A549 (cell line): ENCODE results near the gene FRY. TPM values are rescaled to one million over a fixed set of nuclear protein-coding genes. Genes with fewer than 3 reads are reported as not detected.

ENCODE experiments used
- ATAC-seq, 2 experiments: fragments of 200-7000 bp in 1 of 2; fragments of >200 bp in 1 of 2; cut with Nextera tagmentation in 1 of 2; cut with Tn5 transposase in 1 of 2; 3 replicates each; pipeline versions ENCODE4 v1.8.0 to v1.9.1; 2018 to 2020; ENCODE audit warnings: mild to moderate bottlenecking in 1 of 2, moderate library complexity in 1 of 2
- CTCF ChIA-PET: fragments of 300-600 bp; sonication (Branson Sonifier 250); formaldehyde crosslinking; extraction: SDS; loops from one replicate; lab custom pipeline; 2021; ENCODE audit warnings: antibody characterized with exemption, inconsistent platforms; lab: Yijun Ruan, JAX
- POLR2A ChIA-PET: fragments of 350-600 bp; formaldehyde crosslinking; extraction: SDS; loops from one replicate; lab custom pipeline; 2021; ENCODE audit warnings: antibody characterized with exemption, inconsistent platforms; lab: Yijun Ruan, JAX
- DNase-seq, 2 experiments: peaks; one replicate each; pipeline versions ENCODE4 v3.0.0 to v3.0.0-alpha.2; 2011 to 2016; ENCODE audit warnings: low read depth in 1 of 2, low spot score in 1 of 2
- FAIRE-seq: peaks from 2 replicates; lab custom pipeline; 2011; peaks lifted over from hg19 to GRCh38; lab: Jason Lieb, UNC
- H3K27ac ChIP-seq, 2 experiments: fragments of >200 bp; sonication (Bioruptor Twin); formaldehyde crosslinking; 3 replicates each; pipeline ENCODE4 v1.5.1; 2016 to 2017
- H3K4me1 ChIP-seq: fragments of >200 bp; sonication (Bioruptor Twin); formaldehyde crosslinking; 3 replicates; pipeline ENCODE4 v1.6.1; 2016
- H3K4me2 ChIP-seq: fragments of >200 bp; sonication (Bioruptor Twin); formaldehyde crosslinking; 3 replicates; pipeline ENCODE4 v1.6.1; 2016
- H3K4me3 ChIP-seq: fragments of >200 bp; sonication (Bioruptor Twin); formaldehyde crosslinking; 3 replicates; pipeline ENCODE4 v1.5.1; 2016
- H3K9me3 ChIP-seq: fragments of >200 bp; sonication (Bioruptor Twin); formaldehyde crosslinking; 3 replicates; pipeline ENCODE4 v1.6.1; 2016
- CBX2 ChIP-seq: fragments of 200-600 bp; sonication (generic); IDR thresholded peaks from 2 replicates; pipeline ENCODE4 v1.6.1; 2016; ENCODE audit warnings: low read depth, mild to moderate bottlenecking, borderline replicate concordance
- CBX8 ChIP-seq: fragments of 200-600 bp; sonication (generic); IDR thresholded peaks from 2 replicates; pipeline ENCODE4 v1.6.1; 2016
- CHD2 ChIP-seq: fragments of 150-350 bp; IDR thresholded peaks from 2 replicates; pipeline ENCODE4 v1.6.1; 2014; ENCODE audit warnings: low read length; ENCODE audit not compliant: partially characterized antibody
- CHD4 ChIP-seq: fragments of 200-600 bp; sonication (generic); IDR thresholded peaks from 2 replicates; pipeline ENCODE4 v1.6.1; 2016; ENCODE audit warnings: antibody characterized with exemption, mild to moderate bottlenecking, borderline replicate concordance
- FOSL2 ChIP-seq, 2 experiments: fragments of 450-650 bp in 1 of 2; fragments of >200 bp in 1 of 2; sonication (Bioruptor Twin) in 1 of 2; formaldehyde crosslinking; IDR thresholded peaks; 2 replicates each; pipeline versions ENCODE4 v1.5.0 to v1.6.1; 2016 to 2020; ENCODE audit warnings: mild to moderate bottlenecking in 1 of 2, moderate library complexity in 1 of 2
- GATA3 ChIP-seq: IDR thresholded peaks from 2 replicates; pipeline ENCODE4 v1.6.1; 2012; ENCODE audit warnings: borderline replicate concordance
- HES2 ChIP-seq: fragments of >200 bp; sonication (Bioruptor Twin); formaldehyde crosslinking; IDR thresholded peaks from 2 replicates; pipeline ENCODE4 v1.6.1; 2016
- HEYL ChIP-seq: fragments of 250-450 bp; sonication (Bioruptor Pico); IDR thresholded peaks from 2 replicates; pipeline ENCODE4 v1.8.0; 2021; ENCODE audit warnings: mild to moderate bottlenecking, moderate library complexity
- HOXA7 ChIP-seq: fragments of 250-450 bp; sonication (Bioruptor Pico); IDR thresholded peaks from 2 replicates; pipeline ENCODE4 v1.5.0; 2020; ENCODE audit warnings: mild to moderate bottlenecking, moderate library complexity
- JUN ChIP-seq, 2 experiments: fragments of >200 bp; sonication (Bioruptor Twin); formaldehyde crosslinking; IDR thresholded peaks; 2 replicates in 1 of 2; 3 replicates in 1 of 2; pipeline ENCODE4 v1.6.1; 2016 to 2017
- JUNB ChIP-seq: fragments of >200 bp; sonication (Bioruptor Twin); formaldehyde crosslinking; IDR thresholded peaks from 2 replicates; pipeline ENCODE4 v1.6.1; 2016
- KDM5A ChIP-seq: fragments of 200-600 bp; sonication (generic); IDR thresholded peaks from 2 replicates; pipeline ENCODE4 v1.6.1; 2016; ENCODE audit warnings: antibody characterized with exemption, mild to moderate bottlenecking
- MAFK ChIP-seq: fragments of 450-650 bp; IDR thresholded peaks from 2 replicates; pipeline ENCODE4 v1.6.1; 2014; ENCODE audit not compliant: partially characterized antibody
- MYC ChIP-seq: IDR thresholded peaks from 2 replicates; pipeline ENCODE4 v1.6.1; 2012; ENCODE audit warnings: mild to moderate bottlenecking, inconsistent platforms, low read length, improper control_type of control experiment, borderline replicate concordance
- NFE2L2 ChIP-seq: fragments of 150-350 bp; conservative IDR thresholded peaks from 2 replicates; pipeline ENCODE4 v1.6.1; 2014; ENCODE audit warnings: low read length
- NPAS2 ChIP-seq: fragments of 250-450 bp; sonication (Bioruptor Pico); IDR thresholded peaks from 2 replicates; pipeline ENCODE4 v1.8.0; 2022; ENCODE audit warnings: mild to moderate bottlenecking, moderate library complexity, borderline replicate concordance
- NR3C1 ChIP-seq: fragments of >200 bp; sonication (Bioruptor Twin); formaldehyde crosslinking; IDR thresholded peaks from 3 replicates; pipeline ENCODE4 v1.6.1; 2017
- RNF2 ChIP-seq: fragments of 200-600 bp; sonication (generic); IDR thresholded peaks from 2 replicates; pipeline ENCODE4 v1.6.1; 2016; ENCODE audit warnings: low read depth, mild to moderate bottlenecking, antibody characterized with exemption, moderate library complexity, borderline replicate concordance
- TFCP2L1 ChIP-seq: fragments of 250-450 bp; sonication (Bioruptor Pico); IDR thresholded peaks from 2 replicates; pipeline ENCODE4 v1.5.0; 2021; ENCODE audit warnings: mild to moderate bottlenecking
- ZC3H11A ChIP-seq: fragments of 450-650 bp; IDR thresholded peaks from 2 replicates; pipeline ENCODE4 v1.6.1; 2014; ENCODE audit warnings: antibody characterized with exemption, mild to moderate bottlenecking
- ZFP36 ChIP-seq: fragments of 450-650 bp; IDR thresholded peaks from 2 replicates; pipeline ENCODE4 v1.6.1; 2014; ENCODE audit warnings: borderline replicate concordance; ENCODE audit not compliant: partially characterized antibody
- WGBS: methylation state at CpG from one replicate; pipeline ENCODE4 v1.1.6; 2017; ENCODE audit errors: missing lambda C conversion rate; 5-methylcytosine and 5-hydroxymethylcytosine counted together
- polyA plus RNA-seq, 4 experiments: library from polyadenylated mRNA; depleted of rRNA in 3 of 4; stranded (reverse); fragments of >200 nt; fragmentation: RNase III in 1 of 4; extraction: RNeasy Plus Mini Kit Qiagen cat#74134 plus additional on column Dnase treatment in 1 of 4; gene quantifications; 2 replicates in 3 of 4; 3 replicates in 1 of 4; pipeline ENCODE4 v1.2.3, GENCODE V29; 2011 to 2017

The FRY gene
- polyA plus RNA-seq, 2 of the 4 experiments (the other 2 are of a cell fraction): 0.08 to 0.26 TPM

DNA sequence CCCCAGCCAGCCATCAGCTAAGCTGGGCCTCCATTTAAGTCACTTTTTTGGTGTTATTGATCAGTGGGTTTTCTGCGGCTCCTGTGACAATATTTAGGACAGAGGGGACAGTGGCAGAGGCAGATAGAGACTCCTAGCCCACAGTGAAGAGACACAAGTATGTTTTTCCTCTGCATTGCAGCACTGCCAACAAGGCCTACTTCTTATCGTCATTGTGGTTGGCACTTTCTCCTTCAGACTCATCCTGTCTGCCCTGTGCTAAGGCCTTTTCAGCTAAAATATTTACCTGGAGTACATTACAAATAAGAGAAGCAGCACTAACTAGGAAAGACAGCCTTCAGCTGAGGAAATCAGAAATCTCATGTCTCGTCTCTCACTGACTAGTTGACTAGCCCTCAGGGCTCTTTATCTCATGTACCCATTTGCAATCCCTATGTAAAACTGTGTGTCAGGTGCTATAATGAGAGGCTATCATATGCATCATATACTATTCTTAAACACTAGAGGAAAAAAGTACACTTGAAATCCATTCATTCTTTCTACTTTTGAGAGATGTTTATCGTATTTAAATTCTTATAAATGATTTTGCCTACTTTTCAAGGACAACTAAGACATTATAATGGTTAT, 221.4 kb downstream of the FRY start:
- Histone ChIP-seq H3K4me2 (no peak overlapping the region), H3K4me1 (no peaks in the 10 kb centered on the region), H3K4me3 (no peak overlapping the region), H3K9me3 (no peaks in the 10 kb centered on the region), H3K27ac (no peak overlapping the region)
- POLR2A ChIA-PET: no interaction called here
- no peak for DNase-seq
- 64% methylated on average over 4 of the region's 4 CpGs for WGBS
- no peak for TF ChIP-seq MAFK
- no peak for TF ChIP-seq CBX2
- no peak for TF ChIP-seq HES2
- TF ChIP-seq CHD2: no peak
- no peak for TF ChIP-seq TFCP2L1 (CRISPR knock-in tag)
- TF ChIP-seq CHD4: no peak
- TF ChIP-seq CBX8: no peak
- no peak for TF ChIP-seq JUNB
- no peak for TF ChIP-seq MYC
- TF ChIP-seq GATA3: no peak
- CTCF ChIA-PET: no interaction called here
- FAIRE-seq: no peak
- ATAC-seq: no peak

DNA sequence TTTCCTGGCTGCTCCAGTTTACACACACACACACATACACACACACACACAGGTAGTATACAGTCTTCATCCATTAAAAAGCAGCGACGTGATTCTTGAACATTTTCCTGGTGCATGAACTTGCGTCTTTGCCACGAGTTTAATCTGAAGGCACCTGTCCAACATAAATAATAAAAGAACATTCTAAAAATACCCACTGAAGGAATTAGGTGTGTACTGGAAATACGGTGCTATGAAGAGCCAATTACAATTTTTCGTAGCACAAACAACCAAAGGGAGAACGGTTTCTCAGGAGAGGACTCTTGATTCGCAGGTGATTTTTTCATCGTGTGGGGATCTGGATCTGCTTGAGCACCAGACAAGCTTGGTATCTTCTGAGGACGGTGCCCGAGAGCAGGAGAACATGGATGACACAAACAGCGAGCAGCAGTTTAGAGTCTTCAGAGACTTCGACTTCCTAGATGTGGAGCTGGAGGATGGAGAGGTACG, 222.4 kb downstream of the FRY start:
- no peak for DNase-seq
- no peak for FAIRE-seq
- no peak for TF ChIP-seq NFE2L2
- ATAC-seq: no peak
- Histone ChIP-seq H3K27ac (no peak overlapping the region), H3K9me3 (no peaks in the 10 kb centered on the region), H3K4me3 (no peak overlapping the region), H3K4me1 (no peaks in the 10 kb centered on the region), H3K4me2 (no peak overlapping the region)
- 73% methylated on average over 14 of the region's 14 CpGs for WGBS
- CTCF ChIA-PET: interaction anchor here (1.2 kb wide), 1 partner anchor 11 kb away, joined by 6 read pairs; no protein-coding TSS in a partner anchor
- POLR2A ChIA-PET: no interaction called here

DNA sequence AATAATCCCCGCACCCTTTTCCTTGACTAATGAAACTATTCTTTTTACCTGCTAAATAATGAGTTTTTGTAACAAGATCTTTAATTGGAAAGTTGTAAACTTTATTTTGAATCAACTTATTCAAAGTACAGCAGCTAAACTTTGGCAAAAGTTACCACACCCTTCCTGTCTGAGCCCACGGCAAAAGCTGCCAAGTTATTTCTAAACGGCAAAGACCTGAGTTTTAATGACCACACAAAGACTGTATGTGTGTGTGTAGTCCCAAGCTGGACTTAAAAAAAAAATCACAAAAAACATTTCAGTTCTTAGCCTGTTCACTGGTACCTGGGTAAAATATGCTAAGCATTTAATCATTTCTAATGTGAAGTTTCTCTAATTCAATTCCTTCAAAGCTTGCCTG, 222.8 kb downstream of the FRY start:
- Histone ChIP-seq H3K4me2 (no peak overlapping the region), H3K4me3 (no peak overlapping the region), H3K27ac (no peak overlapping the region), H3K9me3 (no peaks in the 10 kb centered on the region), H3K4me1 (no peaks in the 10 kb centered on the region)
- TF ChIP-seq KDM5A (no peak), FOSL2 (IDR thresholded peaks at IDR 0.05) (no peak), FOSL2 (CRISPR knock-in tag; IDR thresholded peaks at IDR 0.05) (no peak), CHD2 (no peak), GATA3 (no peak), ZC3H11A (no peak), CBX2 (no peak), ZFP36 (no peak), JUN (IDR thresholded peaks at IDR 0.05) (no peak), HOXA7 (CRISPR knock-in tag) (no peak), NPAS2 (CRISPR knock-in tag) (no peak), NR3C1 (no peak), CHD4 (no peak), RNF2 (no peak), HEYL (no peak)
- no peak for DNase-seq
- CTCF ChIA-PET: interaction anchor here (1.2 to 2.1 kb wide), 2 partner anchors 9 to 11 kb away, joined by 5 to 6 read pairs; no protein-coding TSS in a partner anchor
- WGBS: 78% methylated on average over 3 of the region's 3 CpGs
- no peak for FAIRE-seq
- POLR2A ChIA-PET: no interaction called here
- no peak for ATAC-seq
